Activated B cell treated with CpG ODN at 0.5 μM for 24 hours (primary cell): Measurements from ENCODE around the gene CYB5B. TPM values are rescaled to one million over a fixed set of nuclear protein-coding genes. Genes with fewer than 3 reads are reported as not detected.

Source experiments
- ATAC-seq: fragments of 200-7000 bp; cut with Tn5 transposase; one replicate; pipeline ENCODE4 v1.10.0; 2021; ENCODE audit warnings: low read depth, mild to moderate bottlenecking, moderate library complexity
- CTCF ChIA-PET: fragments of 350-600 bp; sonication (Branson Sonifier 250); formaldehyde crosslinking; loops from one replicate; lab custom pipeline; 2021; ENCODE audit warnings: antibody characterized with exemption; lab: Charles Lee
- POLR2A ChIA-PET: fragments of 350-600 bp; sonication (Branson Sonifier 250); formaldehyde crosslinking; loops from one replicate; lab custom pipeline; 2021; ENCODE audit warnings: antibody characterized with exemption; lab: Charles Lee
- DNase-seq: peaks from one replicate; pipeline ENCODE4 v3.0.0; 2022
- H3K27ac Mint-ChIP-seq: one replicate; pipeline ENCODE4 v1.8.0; 2020; ENCODE audit warnings: mixed read lengths
- H3K27me3 Mint-ChIP-seq: one replicate; pipeline ENCODE4 v1.8.0; 2021; ENCODE audit warnings: mixed read lengths
- H3K36me3 Mint-ChIP-seq: one replicate; pipeline ENCODE4 v1.8.0; 2021; ENCODE audit warnings: low read depth, mixed read lengths
- H3K4me1 Mint-ChIP-seq: one replicate; pipeline ENCODE4 v1.8.0; 2021; ENCODE audit warnings: mixed read lengths
- H3K4me3 Mint-ChIP-seq: one replicate; pipeline ENCODE4 v1.8.0; 2020; ENCODE audit warnings: mild to moderate bottlenecking, mixed read lengths
- H3K9me3 Mint-ChIP-seq: one replicate; pipeline ENCODE4 v1.8.0; 2020; ENCODE audit warnings: mixed read lengths
- CTCF ChIP-seq: fragments of 200-600 bp; IDR thresholded peaks from one replicate; pipeline ENCODE4 v1.8.0; 2022; ENCODE audit warnings: antibody characterized with exemption, mild to moderate bottlenecking
- intact Hi-C: fragments of 100-400 bp; cut with micrococcal nuclease; formaldehyde crosslinking; loops from one replicate; pipeline ENCODE4 v1.15.1; 2024
- total RNA-seq: library from RNA; stranded (reverse); gene quantifications from 2 replicates; pipeline ENCODE4 v1.2.3, GENCODE V29; 2022

CYB5B gene
- total RNA-seq, 1 donor from 2014 or later, result 115 TPM

- H3K9me3 Mint-ChIP-seq, result no peaks in the 10 kb centered on the region
- peak overlapping the region; percentile 53 for H3K27ac Mint-ChIP-seq
Measured at GRCh38 chr16:69471121-69471520, 46.7 kb downstream of the CYB5B start.

GRCh38 chr16:69474408-69474807 is 50.0 kb downstream of the CYB5B start:
- TF ChIP-seq CTCF, result no peak
- Mint-ChIP-seq H3K9me3 (no peaks in the 10 kb centered on the region), H3K27me3 (no peaks in the 10 kb centered on the region), H3K36me3 (no peaks in the 10 kb centered on the region), H3K4me1 (peaks cover 26% of the 10 kb centered on the region), H3K4me3 (no peak overlapping the region), H3K27ac (no peak overlapping the region)
- intact Hi-C loops, result no loop called here
- CTCF ChIA-PET, result no interaction called here
- no peak for DNase-seq
- POLR2A ChIA-PET, result no interaction called here
- ATAC-seq, result no peak

More at GRCh38 chr16:69471121-69471520, 46.7 kb downstream of the CYB5B start:
- no peak for DNase-seq
- H3K4me3 Mint-ChIP-seq, result no peak overlapping the region
- no peak for TF ChIP-seq CTCF
- H3K4me1 Mint-ChIP-seq, result peaks cover 33% of the 10 kb centered on the region
- ChIA-PET CTCF (no interaction called here), POLR2A (interaction anchor here (0.6 to 1.2 kb wide), 3 partner anchors 59 to 1406 kb away, joined by 3 to 9 read pairs (median 4); no protein-coding TSS in a partner anchor)
- intact Hi-C loops, result no loop called here
- peaks cover 4% of the 10 kb centered on the region for H3K36me3 Mint-ChIP-seq
- H3K27me3 Mint-ChIP-seq, result no peaks in the 10 kb centered on the region
- ATAC-seq, result no peak

GRCh38 chr16:69476920-69477443 is 52.6 kb downstream of the CYB5B start:
- H3K4me1 Mint-ChIP-seq, result peaks cover 12% of the 10 kb centered on the region
- intact Hi-C loops, result no loop called here
- H3K4me3 Mint-ChIP-seq, result no peak overlapping the region
- no peak overlapping the region for H3K27ac Mint-ChIP-seq
- DNase-seq (no peak), ATAC-seq (no peak)
- H3K9me3 Mint-ChIP-seq, result no peaks in the 10 kb centered on the region
- no peaks in the 10 kb centered on the region for H3K27me3 Mint-ChIP-seq
- H3K36me3 Mint-ChIP-seq, result no peaks in the 10 kb centered on the region
- TF ChIP-seq CTCF, result no peak
- ChIA-PET CTCF (no interaction called here), POLR2A (no interaction called here)

GRCh38 chr16:69477546-69477945 is 53.1 kb downstream of the CYB5B start:
- CTCF ChIA-PET, result no interaction called here

GRCh38 chr16:69478685-69479084 is 54.3 kb downstream of the CYB5B start:
- ATAC-seq, result no peak
- ChIA-PET CTCF (no interaction called here), POLR2A (no interaction called here)
- Mint-ChIP-seq H3K9me3 (no peaks in the 10 kb centered on the region), H3K27me3 (no peaks in the 10 kb centered on the region), H3K27ac (no peak overlapping the region), H3K36me3 (no peaks in the 10 kb centered on the region), H3K4me1 (peaks cover 12% of the 10 kb centered on the region), H3K4me3 (no peak overlapping the region)
- DNase-seq, result no peak
- TF ChIP-seq CTCF, result no peak
- intact Hi-C loops, result no loop called here

More at GRCh38 chr16:69477546-69477945, 53.1 kb downstream of the CYB5B start:
- Mint-ChIP-seq H3K27ac (no peak overlapping the region), H3K27me3 (no peaks in the 10 kb centered on the region), H3K4me3 (no peak overlapping the region), H3K9me3 (no peaks in the 10 kb centered on the region), H3K36me3 (no peaks in the 10 kb centered on the region), H3K4me1 (peaks cover 12% of the 10 kb centered on the region)
- intact Hi-C loops, result no loop called here
- DNase-seq (no peak), ATAC-seq (no peak)
- POLR2A ChIA-PET, result no interaction called here
- TF ChIP-seq CTCF, result no peak
